GM18502 (cell line): ENCODE data around the gene RBM22.

Experiments used
- ATAC-seq: cut with Tn5 transposase; IDR thresholded peaks from one replicate; pipeline ENCODE4 v1.9.1; 2021; ENCODE audit warnings: mild to moderate bottlenecking; ENCODE audit not compliant: unreplicated experiment, poor library complexity

The RBM22 gene

DNA sequence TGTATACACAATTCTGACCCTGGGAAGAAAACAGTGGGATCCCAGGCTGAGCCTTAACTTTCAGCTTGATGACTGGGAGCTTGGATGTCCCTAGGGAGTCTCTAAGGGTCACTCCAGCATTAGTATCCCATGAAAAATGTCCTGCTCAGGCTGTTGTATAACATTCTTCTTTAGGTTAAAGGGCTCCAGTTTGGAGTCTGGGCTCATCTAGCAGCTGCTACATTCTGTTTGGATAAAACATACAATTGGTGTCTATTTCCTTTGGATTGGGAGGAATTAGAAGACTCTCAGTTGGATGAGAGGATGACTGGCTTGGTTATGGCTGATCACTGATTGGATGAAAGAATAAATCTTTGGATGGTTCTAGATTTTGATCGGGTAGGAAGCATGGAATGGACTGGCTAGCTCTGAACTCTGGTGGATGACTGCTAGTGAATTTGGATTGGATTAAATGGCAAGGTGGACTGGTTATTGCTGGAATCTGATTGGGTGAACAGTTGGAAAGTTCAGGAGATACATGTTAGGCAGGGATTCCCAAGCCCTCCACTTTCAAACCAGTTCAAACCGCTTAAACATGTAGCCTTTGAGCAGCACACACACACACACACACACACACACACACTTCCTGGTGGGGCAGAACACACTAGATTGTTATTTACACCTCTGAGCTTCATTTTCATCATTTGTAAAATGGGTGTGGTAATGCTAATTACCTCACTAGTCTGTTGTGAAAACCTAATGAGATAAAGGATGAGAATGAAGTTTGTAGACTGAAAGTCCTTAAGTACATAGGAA is 46.9 kb downstream of the RBM22 start:
- no peak for ATAC-seq

DNA sequence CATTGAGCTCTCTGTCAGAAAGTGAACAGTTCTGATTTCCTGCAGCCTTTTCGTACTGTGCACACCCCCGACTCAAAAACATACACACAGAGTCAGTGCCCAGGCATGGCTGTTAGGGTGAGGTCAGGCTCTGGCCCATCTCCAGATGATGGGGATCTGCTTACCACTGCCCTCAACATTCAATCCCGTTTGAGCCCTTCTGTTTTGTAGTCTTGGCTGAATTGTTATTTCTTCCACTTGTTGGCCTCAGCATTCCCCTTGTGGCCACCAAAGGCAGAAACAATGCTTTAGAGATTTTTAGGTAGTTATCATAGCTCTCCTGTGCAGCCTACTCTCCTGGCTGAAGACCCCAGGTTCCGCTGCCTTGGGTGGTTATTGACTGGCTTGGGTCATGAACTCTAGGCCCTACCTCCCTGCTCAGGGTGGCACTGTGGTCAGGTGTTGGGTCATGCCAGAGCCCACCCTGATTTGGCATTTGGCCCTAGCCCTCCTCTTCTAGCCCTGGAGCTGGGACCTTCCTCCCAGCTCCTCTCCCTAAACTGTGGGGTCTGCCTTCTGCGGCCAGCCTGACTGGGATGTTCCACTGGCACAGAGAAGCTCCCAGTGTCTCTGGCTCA is 47.6 kb downstream of the RBM22 start:
- no peak for ATAC-seq

DNA sequence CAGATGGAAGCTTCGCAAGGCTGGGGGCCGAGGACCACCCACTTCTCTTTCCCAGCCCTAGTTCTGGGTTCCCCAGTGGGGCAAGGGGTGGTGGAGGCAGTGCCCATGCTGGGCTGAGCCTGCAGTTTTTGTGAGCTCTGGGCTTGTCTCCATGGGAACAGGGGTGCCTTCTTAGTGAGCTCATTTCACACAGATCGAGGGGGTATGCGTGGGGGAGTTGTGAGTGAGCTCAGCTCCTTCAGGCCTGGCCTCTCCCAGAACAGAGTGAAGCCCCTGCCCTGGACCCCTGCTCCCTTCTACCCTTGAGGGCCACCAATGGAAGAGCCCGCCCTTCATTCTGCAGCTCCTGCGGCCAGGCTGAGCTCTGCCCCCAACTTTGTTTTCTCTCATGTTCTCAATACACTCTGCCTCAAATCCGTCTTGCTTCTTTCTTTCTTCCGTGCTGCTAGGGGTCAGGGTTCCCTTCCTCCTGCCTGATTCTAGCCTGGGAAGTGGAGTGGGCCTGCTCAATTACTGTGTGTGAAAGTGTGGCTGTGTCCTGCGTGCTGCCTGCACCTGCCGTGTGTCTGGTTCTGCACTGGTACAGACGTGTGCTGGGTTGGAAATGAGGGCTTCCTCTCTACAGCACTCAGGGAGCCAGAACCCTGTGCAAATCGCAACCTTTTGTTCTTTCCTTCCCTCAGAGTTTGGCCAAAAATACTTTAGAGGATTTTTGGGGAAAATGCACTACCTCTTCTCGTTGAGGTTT is 48.8 kb downstream of the RBM22 start:
- no peak for ATAC-seq

DNA sequence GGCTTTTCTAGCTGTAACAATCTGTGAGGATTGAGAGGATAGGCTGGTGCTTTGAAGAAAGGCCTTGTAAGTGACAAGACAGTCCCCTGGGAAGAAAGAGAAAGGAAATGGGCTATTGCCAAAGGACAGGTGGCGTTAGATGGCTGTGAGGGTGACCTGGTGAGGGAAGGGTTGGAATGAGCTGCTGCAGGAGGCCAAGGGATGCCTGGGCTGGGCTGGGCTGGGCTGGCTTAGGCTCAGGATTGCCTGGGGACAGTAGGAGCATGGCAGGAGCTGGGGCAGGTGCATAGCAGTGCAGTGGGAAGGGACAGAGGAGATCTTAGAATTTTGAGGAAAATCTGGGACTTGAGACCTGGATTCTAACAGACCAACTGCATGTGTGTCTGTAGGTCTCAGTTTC is 49.5 kb downstream of the RBM22 start:
- ATAC-seq: no peak

DNA sequence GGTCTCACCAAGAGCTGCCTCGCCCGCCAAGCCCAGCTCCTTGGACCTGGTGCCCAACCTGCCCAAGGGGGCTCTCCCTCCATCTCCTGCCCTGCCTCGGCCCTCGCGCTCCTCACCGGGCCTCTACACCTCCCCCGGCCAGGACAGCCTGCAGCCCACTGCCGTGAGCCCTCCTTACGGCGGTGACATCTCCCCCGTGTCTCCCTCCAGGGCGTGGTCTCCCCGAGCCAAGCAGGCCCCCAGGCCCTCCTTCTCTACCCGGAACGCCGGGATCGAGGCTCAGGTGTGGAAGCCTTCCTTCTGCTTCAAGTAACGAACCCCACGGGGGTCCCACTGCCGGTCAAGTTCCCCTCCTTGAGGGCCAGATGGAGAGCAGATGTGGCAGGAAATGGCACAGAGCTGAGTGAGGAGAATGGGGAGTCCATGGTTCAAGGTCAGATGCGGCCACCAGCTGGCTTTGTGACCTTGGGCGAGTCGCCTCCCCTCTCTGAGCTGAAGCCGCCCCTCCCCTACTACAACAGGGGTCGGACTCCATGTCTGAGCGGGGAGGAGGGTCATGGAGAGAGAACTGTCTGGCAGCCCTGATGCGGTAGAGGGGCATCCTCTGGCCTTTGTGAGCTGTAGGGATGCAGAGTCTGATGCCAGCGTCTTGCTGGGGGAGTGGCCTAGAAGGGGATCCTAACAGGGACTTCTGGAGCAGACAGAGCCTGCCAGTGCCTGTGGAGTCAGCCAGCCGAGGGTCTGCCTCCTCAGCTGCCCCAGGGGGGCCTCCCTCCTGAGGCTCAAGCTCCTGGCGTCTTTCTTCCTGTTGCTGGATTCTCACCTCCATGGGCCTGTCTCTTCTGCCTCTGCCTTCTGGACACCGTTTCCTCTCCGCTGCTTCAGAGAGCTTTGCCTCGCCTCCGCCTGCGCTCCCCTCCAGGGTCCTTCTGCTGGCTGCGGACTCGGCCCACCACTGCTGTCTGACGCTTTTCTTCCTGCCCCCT is 50.5 kb downstream of the RBM22 start:
- no peak for ATAC-seq

DNA sequence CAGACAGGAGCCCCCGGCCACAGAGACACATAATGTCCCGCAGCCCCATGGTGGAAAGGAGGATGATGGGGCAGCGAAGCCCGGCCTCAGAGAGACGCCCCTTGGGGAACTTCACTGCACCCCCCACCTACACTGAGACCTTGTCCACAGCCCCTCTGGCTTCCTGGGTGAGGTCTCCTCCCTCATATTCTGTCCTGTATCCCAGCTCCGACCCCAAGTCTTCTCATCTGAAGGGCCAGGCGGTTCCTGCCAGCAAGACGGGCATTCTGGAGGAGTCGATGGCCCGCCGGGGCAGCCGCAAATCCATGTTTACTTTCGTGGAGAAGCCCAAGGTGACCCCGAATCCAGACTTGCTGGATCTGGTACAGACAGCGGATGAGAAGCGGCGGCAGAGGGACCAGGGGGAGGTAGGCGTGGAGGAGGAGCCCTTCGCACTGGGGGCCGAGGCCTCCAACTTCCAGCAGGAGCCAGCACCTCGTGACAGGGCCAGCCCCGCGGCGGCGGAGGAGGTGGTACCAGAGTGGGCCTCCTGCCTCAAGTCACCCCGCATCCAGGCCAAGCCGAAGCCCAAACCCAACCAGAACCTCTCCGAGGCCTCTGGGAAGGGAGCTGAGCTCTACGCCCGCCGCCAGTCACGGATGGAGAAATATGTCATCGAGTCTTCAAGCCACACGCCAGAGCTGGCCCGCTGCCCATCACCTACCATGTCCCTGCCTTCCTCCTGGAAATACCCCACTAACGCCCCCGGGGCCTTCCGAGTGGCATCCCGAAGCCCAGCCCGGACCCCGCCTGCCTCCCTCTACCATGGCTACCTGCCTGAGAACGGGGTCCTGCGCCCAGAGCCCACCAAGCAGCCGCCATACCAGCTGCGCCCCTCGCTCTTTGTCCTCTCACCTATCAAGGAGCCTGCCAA is 51.5 kb downstream of the RBM22 start:
- no peak for ATAC-seq

DNA sequence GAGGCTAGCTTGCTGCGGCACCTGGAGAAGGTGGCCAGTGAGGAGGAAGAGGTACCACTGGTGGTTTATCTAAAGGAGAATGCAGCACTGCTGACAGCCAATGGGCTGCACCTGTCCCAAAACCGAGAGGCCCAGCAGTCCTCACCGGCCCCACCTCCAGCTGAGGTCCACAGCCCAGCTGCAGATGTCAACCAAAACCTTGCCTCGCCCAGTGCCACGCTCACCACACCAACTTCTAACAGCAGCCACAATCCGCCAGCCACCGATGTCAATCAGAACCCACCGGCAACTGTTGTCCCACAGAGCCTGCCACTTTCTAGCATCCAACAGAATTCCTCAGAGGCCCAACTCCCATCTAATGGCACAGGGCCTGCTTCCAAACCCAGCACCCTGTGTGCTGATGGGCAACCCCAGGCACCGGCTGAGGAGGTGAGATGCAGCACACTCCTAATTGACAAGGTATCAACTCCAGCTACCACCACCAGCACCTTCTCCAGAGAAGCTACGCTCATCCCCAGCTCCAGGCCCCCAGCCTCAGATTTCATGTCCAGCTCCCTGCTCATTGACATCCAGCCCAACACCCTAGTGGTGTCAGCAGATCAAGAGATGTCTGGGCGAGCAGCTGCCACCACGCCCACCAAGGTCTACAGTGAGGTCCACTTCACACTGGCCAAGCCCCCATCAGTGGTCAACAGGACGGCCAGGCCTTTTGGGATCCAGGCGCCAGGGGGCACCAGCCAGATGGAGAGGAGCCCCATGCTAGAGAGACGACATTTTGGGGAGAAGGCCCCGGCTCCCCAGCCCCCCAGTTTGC is 52.4 kb downstream of the RBM22 start:
- ATAC-seq: no peak

DNA sequence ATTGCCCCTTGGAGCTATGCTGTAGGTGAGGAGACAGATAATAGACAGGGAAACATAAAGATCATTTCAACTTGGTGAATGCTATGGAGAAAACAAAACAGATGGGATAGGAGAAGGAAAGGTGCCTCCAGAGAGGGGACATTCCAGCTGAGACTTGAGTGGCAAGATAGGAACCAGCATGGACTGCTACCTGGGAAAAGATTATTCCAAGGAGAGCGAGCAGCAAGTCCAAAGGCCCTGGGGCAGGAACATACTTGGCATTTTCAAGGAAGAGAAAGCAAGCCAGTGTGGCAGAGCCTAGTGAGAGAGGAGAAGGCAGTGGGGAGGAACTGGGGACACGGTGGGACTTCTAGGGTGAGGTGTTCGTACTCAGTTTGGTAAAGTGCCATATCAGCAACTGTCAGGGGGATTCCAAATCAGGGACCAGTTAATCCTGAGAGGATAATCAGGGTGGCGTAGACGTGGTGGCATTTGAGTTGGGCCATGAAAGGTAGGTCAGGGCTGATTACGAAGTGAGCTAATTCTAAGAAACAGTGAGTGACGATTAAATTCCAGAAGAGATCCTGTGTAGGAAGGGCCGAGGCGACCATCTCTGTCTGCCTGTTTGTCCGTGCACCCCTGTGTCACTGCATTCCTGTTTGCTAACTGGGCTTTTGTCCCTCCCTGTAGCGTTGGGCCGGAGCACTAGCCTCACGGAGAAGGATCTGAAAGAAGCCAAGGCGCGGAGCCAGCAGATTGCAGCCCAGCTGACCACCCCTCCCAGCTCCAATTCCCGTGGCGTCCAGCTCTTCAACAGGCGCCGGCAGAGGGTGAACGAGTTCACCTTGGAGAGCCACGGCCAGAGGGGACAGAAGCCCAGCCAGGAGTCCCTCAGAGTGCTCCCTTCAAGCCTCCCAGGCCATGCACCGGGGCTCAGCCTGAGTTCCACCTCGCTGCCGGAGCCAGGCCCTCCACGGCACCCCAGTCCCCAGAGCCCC is 53.3 kb downstream of the RBM22 start:
- ATAC-seq: no peak

DNA sequence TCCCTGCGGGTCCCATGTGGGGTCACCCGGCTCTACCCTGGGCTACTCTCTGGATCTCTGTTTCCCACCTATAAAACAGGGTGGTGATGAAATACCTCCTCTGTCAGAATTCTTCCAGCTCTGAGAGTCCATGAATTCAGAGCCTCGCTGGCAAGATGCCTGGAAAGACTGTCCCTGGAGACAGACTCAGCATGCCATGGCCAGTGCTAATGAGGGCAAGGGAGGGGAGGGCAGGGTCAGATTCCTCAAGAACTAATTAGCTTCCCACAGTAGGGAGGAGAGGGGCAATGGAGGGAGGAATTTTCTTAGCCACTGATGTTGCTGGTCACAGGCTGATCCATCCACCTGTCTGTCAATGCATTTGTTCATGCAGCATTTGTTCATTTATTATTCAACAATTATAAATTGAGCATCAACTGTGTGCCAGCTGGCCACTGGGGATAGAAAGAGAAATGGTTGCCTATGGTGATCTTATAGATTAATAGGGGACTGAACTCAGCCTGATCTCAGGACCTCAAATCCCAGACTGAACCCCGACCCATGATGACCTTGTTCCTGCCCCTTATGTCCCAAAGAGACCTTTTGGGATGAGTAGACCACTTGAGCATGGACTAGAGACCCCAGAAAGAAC is 55.7 kb downstream of the RBM22 start:
- no peak for ATAC-seq

DNA sequence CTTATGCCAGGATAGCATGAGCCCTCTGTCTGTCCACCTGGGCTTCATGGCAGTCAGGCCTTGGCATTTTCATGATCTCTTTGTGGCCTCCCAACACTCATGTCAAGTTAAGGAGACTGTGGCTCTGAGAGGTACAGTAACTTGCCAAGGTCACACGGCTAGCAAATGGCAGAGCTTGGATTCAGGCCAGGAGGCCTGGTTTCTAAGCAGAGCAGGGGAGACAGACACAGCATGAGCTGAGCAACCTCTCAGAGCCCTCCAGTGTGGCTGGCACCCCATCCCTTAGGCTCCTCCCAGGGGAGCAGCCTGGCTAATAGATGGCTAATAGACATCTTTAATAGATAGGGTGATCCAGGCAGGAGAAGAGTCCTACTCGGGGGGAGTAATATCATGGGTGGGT is 56.3 kb downstream of the RBM22 start:
- ATAC-seq: no peak

DNA sequence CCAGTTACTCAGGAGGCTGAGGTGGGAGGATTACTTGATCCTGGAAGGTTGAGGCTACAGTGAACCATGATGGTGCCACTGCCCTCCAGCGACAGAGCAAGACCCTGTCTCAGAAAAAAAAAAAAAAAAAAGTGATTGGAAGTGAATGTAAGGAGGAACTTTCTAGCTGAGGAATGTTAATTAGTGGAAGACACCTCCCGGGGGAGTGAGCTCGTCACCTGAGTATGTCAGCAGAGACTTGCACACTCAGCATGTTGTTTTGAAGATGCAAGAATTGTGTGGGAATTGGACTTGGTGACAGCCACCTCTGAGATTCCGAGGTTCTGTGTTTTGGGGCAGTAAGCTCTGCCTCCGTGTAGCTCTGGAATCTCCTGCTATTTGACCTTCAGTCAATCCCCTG is 56.8 kb downstream of the RBM22 start:
- no peak for ATAC-seq

DNA sequence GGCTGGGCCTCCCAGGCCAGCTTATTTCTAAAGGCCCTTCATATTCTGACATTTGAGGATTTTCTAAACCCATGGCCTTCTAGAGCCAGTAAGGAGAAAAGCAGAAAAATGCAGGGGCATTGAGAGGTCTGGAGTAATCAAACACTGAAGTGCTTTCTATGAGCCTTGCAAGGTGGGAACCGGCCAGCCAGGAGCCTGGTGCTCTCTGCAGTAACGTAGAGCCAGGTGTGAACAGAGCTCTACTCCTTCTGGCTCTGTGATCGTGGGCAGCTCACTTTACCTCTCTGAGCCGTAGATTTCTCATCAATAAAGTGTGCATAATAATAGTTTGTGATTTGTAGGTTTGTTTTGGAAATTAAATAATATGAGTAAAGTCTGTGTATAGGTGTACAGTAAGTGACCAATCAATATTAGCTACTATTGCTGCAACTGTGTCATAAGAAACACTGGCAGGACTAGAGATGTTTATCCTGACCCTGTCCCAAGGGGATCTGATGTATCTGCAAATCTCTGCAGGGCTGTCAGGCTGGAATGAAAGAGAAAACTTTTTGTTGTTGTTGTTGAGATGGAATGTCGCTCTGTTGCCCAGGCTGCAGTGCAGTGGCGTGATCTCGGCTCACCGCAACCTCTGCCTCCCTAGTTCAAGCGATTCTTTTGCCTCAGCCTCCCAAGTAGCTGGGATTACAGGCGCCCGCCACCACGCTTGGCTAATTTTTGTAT is 57.7 kb downstream of the RBM22 start:
- ATAC-seq: no peak

DNA sequence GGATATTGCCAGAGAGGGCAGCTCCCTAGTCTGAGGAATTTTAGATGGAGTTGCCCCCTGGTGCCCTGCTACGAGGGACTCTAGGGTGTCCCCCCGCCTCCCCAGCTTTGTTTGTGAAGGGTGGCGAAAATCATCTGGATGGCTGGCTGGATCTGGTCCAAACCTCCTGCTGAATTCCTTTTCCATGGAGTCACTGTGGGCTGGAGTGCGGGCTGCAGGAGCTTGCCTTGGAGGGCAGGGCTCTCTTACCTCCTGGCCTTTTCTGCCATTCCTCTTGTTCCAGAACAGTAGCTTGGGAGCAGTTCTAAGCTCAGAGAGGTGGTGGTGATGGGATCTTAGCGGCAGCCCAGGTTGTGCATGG is 58.3 kb downstream of the RBM22 start:
- ATAC-seq: no peak

DNA sequence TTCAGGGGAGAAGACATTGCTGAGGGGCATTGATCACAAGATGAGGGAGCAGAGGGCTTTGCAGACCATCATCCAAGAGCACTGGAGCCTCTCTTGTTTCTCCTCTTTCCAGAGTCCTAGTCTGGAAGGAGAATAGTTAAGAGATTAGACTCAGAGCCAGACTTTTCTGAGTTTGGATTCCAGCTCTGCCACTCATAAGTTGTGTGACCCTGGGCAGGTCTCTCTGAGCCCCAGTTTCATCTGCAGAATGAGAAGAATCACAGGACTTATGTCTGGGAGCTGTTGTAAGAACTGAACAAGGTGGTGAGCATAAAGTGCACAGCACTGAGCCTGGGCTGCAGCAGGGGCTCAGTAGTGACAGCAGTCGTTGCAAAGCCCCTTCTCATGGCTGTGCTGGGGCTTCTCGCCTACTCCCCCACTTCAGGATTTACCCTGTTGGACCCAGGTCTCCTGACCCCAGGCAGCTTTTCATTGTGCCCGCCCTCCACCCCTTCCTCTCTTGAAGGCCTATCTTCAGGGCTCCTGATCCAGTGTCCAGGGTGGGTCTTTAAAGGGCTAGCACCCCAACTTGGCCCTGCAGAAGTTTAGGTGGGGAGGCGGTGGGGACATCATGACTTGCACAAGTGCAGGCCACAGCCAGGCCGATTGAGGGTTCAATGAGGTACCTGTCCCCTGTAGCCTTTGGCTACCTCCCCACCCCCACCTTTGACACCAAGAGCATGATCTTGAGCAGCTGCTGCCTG is 58.9 kb downstream of the RBM22 start:
- no peak for ATAC-seq

DNA sequence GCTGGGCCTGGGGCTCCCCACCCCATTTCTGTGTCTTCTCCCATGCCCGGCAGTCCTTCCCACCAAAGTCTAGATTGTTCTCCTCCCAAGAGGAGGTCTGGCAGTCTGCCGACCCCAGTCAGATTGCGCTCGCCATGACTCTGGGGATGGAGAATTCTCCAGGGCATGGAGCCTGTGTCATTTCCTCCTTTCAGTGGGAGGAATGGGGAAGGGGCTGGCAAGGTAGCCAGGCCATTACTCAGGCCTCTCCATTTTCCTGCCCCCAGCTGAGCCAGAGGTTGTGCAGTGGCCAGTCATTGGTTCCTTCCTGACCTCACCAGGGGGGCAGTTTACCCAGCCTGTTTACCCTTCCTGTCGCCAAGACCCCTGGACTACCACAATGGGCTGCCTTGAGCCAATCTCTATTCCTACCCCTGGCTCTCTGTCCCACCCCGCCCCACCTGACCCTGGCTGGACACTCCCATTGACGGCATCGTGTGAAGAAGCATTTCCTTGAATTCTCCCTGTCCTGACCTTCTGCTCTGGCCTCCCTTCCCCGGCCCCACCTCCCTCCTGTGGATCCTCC is 59.8 kb downstream of the RBM22 start:
- ATAC-seq: no peak
